Muscle layer of duodenum (tissue), 2 donors: ENCODE measurements around the gene FSCB.
"Not testable (repeated sequence)": the region's sequence is repeated elsewhere in the genome, so short reads cannot be mapped to it uniquely, and the experiment has no call there.

Experiments used
- H3K27ac ChIP-seq: one replicate; pipeline ENCODE4 v1.7.0; 2013; ENCODE audit warnings: mild to moderate bottlenecking, low read length
- H3K27me3 ChIP-seq: one replicate; pipeline ENCODE4 v1.7.0; 2013; ENCODE audit warnings: low read depth, mild to moderate bottlenecking, control low read depth, low read length
- H3K36me3 ChIP-seq, 2 donors: one replicate each; pipeline ENCODE4 v1.7.0; 2013; ENCODE audit warnings: low read length in 2 of 2, control low read depth in 1 of 2, mild to moderate bottlenecking in 1 of 2; ENCODE audit not compliant: insufficient read depth in 2 of 2, control insufficient read depth in 1 of 2
- H3K4me1 ChIP-seq, 2 donors: one replicate each; pipeline ENCODE4 v1.7.0; 2013; ENCODE audit warnings: low read length in 2 of 2, mild to moderate bottlenecking in 2 of 2, control low read depth in 1 of 2, moderate library complexity in 1 of 2; ENCODE audit not compliant: insufficient read depth in 2 of 2, control insufficient read depth in 1 of 2
- H3K4me3 ChIP-seq, 2 donors: one replicate each; pipeline ENCODE4 v1.7.0; 2013; ENCODE audit warnings: low read length in 2 of 2, low read depth in 1 of 2, mild to moderate bottlenecking in 1 of 2
- H3K9me3 ChIP-seq, 2 donors: one replicate each; pipeline ENCODE4 v1.7.0; 2013; ENCODE audit warnings: low read length in 2 of 2, control low read depth in 1 of 2, mild to moderate bottlenecking in 1 of 2; ENCODE audit not compliant: control insufficient read depth in 1 of 2
- donor health status: healthy.

FSCB gene

GRCh38 chr14:44507183-44507582 is at the start of gene FSCB:
Gene FSCB (minus strand): TSS chr14:44507283. CDS start chr14:44506987, 296 bp downstream.
- Histone ChIP-seq H3K9me3 (no peaks in the 10 kb centered on the region), H3K4me1 (no peaks in the 10 kb centered on the region), H3K27ac (no peak within 1 kb of the TSS), H3K27me3 (no peaks in the 10 kb centered on the region), H3K4me3 (no peak within 1 kb of the TSS), H3K36me3 (no peaks in the 10 kb centered on the region)

GRCh38 chr14:44531658-44532057 is 24.6 kb upstream of the FSCB start:
- no peak overlapping the region for H3K27ac ChIP-seq
- H3K9me3 ChIP-seq = no peaks in the 10 kb centered on the region
- no peaks in the 10 kb centered on the region for H3K4me1 ChIP-seq
- H3K36me3 ChIP-seq = no peaks in the 10 kb centered on the region
- H3K27me3 ChIP-seq = no peaks in the 10 kb centered on the region
- H3K4me3 ChIP-seq = no peak overlapping the region

- no peak overlapping the region for H3K27ac ChIP-seq
- no peaks in the 10 kb centered on the region for H3K27me3 ChIP-seq
- H3K4me1 ChIP-seq = no peaks in the 10 kb centered on the region
- H3K9me3 ChIP-seq = no peaks in the 10 kb centered on the region
- H3K36me3 ChIP-seq = no peaks in the 10 kb centered on the region
- H3K4me3 ChIP-seq = no peak overlapping the region
Observed at GRCh38 chr14:44530475-44530874, 23.4 kb upstream of the FSCB start.

- Histone ChIP-seq H3K4me3 (no peak overlapping the region), H3K27me3 (no peaks in the 10 kb centered on the region), H3K9me3 (no peaks in the 10 kb centered on the region), H3K4me1 (no peaks in the 10 kb centered on the region), H3K27ac (no peak overlapping the region), H3K36me3 (no peaks in the 10 kb centered on the region)
Observed at GRCh38 chr14:44529026-44529425, 21.9 kb upstream of the FSCB start.

- Histone ChIP-seq H3K9me3 (no peaks in the 10 kb centered on the region), H3K27me3 (no peaks in the 10 kb centered on the region)
Observed at GRCh38 chr14:44528180-44528579, 21.1 kb upstream of the FSCB start.

GRCh38 chr14:44525237-44525636 is 18.2 kb upstream of the FSCB start:
- no peak overlapping the region for H3K27ac ChIP-seq
- no peaks in the 10 kb centered on the region for H3K4me1 ChIP-seq
- H3K9me3 ChIP-seq = no peaks in the 10 kb centered on the region
- no peaks in the 10 kb centered on the region for H3K36me3 ChIP-seq
- H3K27me3 ChIP-seq = no peaks in the 10 kb centered on the region
- no peak overlapping the region for H3K4me3 ChIP-seq

More at GRCh38 chr14:44528180-44528579, 21.1 kb upstream of the FSCB start:
- Histone ChIP-seq H3K4me1 (no peaks in the 10 kb centered on the region), H3K27ac (no peak overlapping the region), H3K4me3 (no peak overlapping the region), H3K36me3 (no peaks in the 10 kb centered on the region)

- not testable (repeated sequence) for H3K36me3 ChIP-seq, H3K27me3 ChIP-seq, H3K4me3 ChIP-seq, H3K27ac ChIP-seq, H3K9me3 ChIP-seq, H3K4me1 ChIP-seq
Observed at GRCh38 chr14:44515668-44516067, 8.6 kb upstream of the FSCB start.

- H3K4me3 ChIP-seq = no peak overlapping the region
- no peaks in the 10 kb centered on the region for H3K36me3 ChIP-seq
- H3K27ac ChIP-seq = no peak overlapping the region
- H3K9me3 ChIP-seq = no peaks in the 10 kb centered on the region
- H3K27me3 ChIP-seq = no peaks in the 10 kb centered on the region
- H3K4me1 ChIP-seq = no peaks in the 10 kb centered on the region
Observed at GRCh38 chr14:44508834-44509233, 1.8 kb upstream of the FSCB start.

GRCh38 chr14:44505588-44505987 is 1.5 kb downstream of the FSCB start:
- no peaks in the 10 kb centered on the region for H3K36me3 ChIP-seq
- no peaks in the 10 kb centered on the region for H3K4me1 ChIP-seq
- H3K27ac ChIP-seq = no peak overlapping the region
- no peaks in the 10 kb centered on the region for H3K9me3 ChIP-seq
- H3K27me3 ChIP-seq = no peaks in the 10 kb centered on the region
- H3K4me3 ChIP-seq = no peak overlapping the region

GRCh38 chr14:44497148-44497547 is 9.9 kb downstream of the FSCB start:
- H3K27ac ChIP-seq = no peak overlapping the region
- H3K9me3 ChIP-seq = no peaks in the 10 kb centered on the region
- H3K4me1 ChIP-seq = no peaks in the 10 kb centered on the region
- H3K36me3 ChIP-seq = no peaks in the 10 kb centered on the region
- no peak overlapping the region for H3K4me3 ChIP-seq
- H3K27me3 ChIP-seq = no peaks in the 10 kb centered on the region

GRCh38 chr14:44494137-44494536 is 12.9 kb downstream of the FSCB start:
- Histone ChIP-seq H3K27me3 (no peaks in the 10 kb centered on the region), H3K4me3 (no peak overlapping the region), H3K27ac (no peak overlapping the region), H3K4me1 (no peaks in the 10 kb centered on the region), H3K9me3 (no peaks in the 10 kb centered on the region), H3K36me3 (no peaks in the 10 kb centered on the region)

GRCh38 chr14:44490966-44491365 is 16.1 kb downstream of the FSCB start:
- Histone ChIP-seq H3K4me1 (no peaks in the 10 kb centered on the region), H3K4me3 (no peak overlapping the region), H3K36me3 (no peaks in the 10 kb centered on the region), H3K27me3 (no peaks in the 10 kb centered on the region), H3K27ac (no peak overlapping the region), H3K9me3 (no peaks in the 10 kb centered on the region)
